Left ventricle myocardium inferior (tissue), 1 donor: ENCODE measurements around the gene UPK2. TPM values are rescaled to one million over a fixed set of nuclear protein-coding genes. Genes with fewer than 3 reads are reported as not detected.

Source experiments
- DNase-seq: peaks from one replicate; pipeline ENCODE4 v3.0.0-alpha.2; 2020
- H3K27ac ChIP-seq: fragments of 200-600 bp; replicated peaks from 2 replicates; pipeline ENCODE4 v1.8.0; 2021
- H3K27me3 ChIP-seq: fragments of 200-600 bp; 2 replicates; pipeline ENCODE4 v1.8.0; 2021; ENCODE audit warnings: low read depth
- H3K36me3 ChIP-seq: fragments of 200-600 bp; 2 replicates; pipeline ENCODE4 v1.8.0; 2021
- H3K4me1 ChIP-seq: fragments of 200-600 bp; 2 replicates; pipeline ENCODE4 v1.8.0; 2021
- H3K4me3 ChIP-seq: fragments of 200-600 bp; 2 replicates; pipeline ENCODE4 v1.8.0; 2021; ENCODE audit warnings: mild to moderate bottlenecking, moderate library complexity
- H3K9me3 ChIP-seq: fragments of 200-600 bp; replicated peaks from 2 replicates; pipeline ENCODE4 v1.8.0; 2021
- intact Hi-C: fragments of 100-400 bp; cut with micrococcal nuclease; formaldehyde crosslinking; loops from one replicate; pipeline ENCODE4 v1.11.0; 2022
- total RNA-seq: library from RNA; stranded (reverse); fragmentation: NEBNext Ultra II Directional; extraction: Animal tissue kit (Norgen Biotek cat#: 25700); gene quantifications from one replicate; pipeline ENCODE4 v1.2.1, GENCODE V29; 2021
- TF ChIP-seq, protein P1 (sequence below): fragments of 200-600 bp; IDR thresholded peaks from 2 replicates; pipeline ENCODE4 v1.8.0; 2021; ENCODE audit warnings: antibody characterized with exemption, mild to moderate bottlenecking, borderline replicate concordance
- donor health status: DM: no; HTN: yes; CAD: no; lungs with severe emphysema.

UPK2 gene
- total RNA-seq, 1 donor from 2014 or later: not detected

DNA sequence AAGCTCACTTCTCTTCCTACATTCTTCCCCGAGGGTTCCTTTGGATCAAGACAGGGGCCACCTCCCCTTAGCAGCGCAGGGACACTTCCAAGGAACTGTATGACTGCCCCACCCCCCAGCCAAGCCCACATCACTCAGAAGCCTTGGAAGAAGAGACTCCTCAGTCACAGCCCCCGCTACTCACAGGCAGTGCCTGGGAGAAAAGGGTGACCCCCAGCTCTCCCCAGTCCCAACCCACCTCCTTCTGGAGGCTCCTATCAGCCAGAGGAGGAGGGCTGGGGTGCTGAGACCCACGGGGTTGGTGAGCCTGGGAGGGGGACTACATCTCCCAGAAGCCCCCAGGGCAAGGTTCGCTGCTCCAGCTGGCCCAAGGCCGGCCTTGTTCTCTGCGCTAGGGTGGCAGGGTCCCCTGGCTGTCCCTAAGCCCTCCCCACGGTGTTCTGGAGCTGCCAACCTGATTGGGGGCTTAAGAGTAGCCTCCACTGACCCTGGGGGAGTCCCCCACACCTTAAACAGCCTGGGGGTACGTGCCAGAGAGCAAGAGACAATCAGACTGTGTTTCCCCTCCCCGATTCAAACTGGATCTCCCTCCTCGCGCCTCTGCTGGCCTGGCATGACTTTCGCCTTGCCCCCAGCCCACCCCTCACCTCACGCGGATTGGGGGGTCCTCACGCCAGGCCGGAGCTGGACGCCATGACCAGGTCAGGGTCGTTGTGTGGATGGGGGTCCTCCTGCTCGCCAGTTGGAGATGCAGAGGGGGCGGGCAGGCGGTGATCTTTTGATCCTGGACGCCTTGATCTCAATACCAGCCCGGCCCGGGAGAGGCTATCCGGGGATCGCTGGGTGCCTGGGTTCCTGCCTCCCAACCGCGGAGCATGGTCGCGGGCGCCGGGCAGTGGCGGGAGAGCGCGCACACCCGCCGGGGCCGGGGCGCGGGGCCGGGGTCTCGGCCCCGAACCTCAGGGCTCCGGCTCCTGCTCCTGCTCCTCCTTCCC is 31.2 kb upstream of the UPK2 start:
- TF ChIP-seq, protein P1, sequence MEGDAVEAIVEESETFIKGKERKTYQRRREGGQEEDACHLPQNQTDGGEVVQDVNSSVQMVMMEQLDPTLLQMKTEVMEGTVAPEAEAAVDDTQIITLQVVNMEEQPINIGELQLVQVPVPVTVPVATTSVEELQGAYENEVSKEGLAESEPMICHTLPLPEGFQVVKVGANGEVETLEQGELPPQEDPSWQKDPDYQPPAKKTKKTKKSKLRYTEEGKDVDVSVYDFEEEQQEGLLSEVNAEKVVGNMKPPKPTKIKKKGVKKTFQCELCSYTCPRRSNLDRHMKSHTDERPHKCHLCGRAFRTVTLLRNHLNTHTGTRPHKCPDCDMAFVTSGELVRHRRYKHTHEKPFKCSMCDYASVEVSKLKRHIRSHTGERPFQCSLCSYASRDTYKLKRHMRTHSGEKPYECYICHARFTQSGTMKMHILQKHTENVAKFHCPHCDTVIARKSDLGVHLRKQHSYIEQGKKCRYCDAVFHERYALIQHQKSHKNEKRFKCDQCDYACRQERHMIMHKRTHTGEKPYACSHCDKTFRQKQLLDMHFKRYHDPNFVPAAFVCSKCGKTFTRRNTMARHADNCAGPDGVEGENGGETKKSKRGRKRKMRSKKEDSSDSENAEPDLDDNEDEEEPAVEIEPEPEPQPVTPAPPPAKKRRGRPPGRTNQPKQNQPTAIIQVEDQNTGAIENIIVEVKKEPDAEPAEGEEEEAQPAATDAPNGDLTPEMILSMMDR: no peak
- Histone ChIP-seq H3K36me3 (no peaks in the 10 kb centered on the region), H3K27ac (peak overlapping the region; percentile 96), H3K4me1 (peaks cover 94% of the 10 kb centered on the region), H3K27me3 (no peaks in the 10 kb centered on the region), H3K4me3 (peak overlapping the region; percentile 99), H3K9me3 (no peaks in the 10 kb centered on the region)
- DNase-seq: peak; percentile 62
- intact Hi-C loops: no loop called here

DNA sequence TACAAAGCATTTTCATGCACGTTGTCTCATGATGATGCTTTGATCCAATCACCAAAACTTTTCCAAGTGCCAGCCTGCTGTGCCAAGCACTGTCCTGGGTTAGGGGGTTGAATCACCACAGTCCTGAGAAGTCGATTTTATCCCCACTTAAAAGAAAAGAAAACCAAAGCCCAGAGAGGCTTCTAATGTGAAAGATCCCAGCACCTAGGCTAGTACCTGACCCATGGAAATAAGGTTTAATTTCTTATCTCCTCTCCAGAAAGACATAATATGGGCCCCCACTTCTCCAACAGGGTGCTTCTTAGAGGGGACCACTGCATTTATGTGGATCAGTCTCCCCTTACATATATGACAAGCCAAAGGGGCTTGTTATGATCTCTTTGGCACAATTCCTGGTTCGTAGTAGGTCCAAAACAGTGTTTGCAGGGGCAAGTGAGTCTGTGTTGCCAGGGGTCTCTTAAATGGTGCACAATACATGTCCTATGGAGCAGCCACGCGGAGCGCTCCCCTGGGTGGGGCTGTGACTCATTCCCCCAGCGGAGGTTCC is 28.5 kb upstream of the UPK2 start:
- H3K4me3 ChIP-seq: peak overlapping the region; percentile 90
- TF ChIP-seq, protein P1: no peak

DNA sequence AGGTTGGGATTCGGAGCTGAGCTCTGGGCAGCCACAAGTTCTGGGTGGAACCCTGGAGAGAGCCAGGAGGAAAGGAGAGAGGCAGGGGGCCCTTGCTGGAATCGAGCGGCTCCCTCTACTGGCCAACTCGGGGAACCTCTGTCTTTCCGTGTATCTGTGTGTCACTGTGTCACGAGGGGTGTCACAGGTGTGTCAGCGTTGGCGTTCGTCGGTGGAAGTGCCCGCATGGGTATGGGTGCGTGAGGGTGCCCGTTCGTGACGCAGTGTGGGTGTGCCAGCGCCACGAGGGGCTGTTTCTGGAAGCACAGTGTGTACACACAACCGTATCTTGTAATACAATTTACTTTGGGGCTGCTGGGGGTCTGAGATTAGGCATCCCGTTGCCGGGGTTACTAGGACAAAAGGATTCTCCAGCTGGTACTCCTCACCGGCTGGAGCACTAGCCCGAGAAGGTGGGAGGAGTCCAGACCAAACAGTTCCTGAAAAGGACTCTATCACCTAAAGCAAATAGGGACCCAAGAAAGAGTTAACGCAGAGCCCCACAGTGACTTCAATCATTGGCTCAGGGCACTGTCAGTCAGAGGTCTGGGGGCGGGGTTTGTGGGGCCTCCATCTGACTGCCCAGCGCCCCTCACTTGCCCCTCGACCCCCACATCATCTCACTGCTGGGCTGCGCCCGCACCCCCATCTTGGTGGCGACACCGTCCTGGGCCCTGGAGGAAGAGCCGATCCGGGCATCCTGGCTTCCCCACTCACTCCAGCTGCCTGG is 27.8 kb upstream of the UPK2 start:
- intact Hi-C loops: no loop called here
- Histone ChIP-seq H3K27ac (peak overlapping the region; percentile 100), H3K36me3 (no peaks in the 10 kb centered on the region), H3K4me1 (peaks cover 74% of the 10 kb centered on the region), H3K27me3 (no peaks in the 10 kb centered on the region), H3K9me3 (no peaks in the 10 kb centered on the region), H3K4me3 (peak overlapping the region; percentile 90)
- DNase-seq: peak; percentile 89
- TF ChIP-seq, protein P1: peak; percentile 97

More for the DNA sequence above, 28.5 kb upstream of the UPK2 start:
- no peaks in the 10 kb centered on the region for H3K9me3 ChIP-seq
- peaks cover 74% of the 10 kb centered on the region for H3K4me1 ChIP-seq
- H3K27ac ChIP-seq: peak overlapping the region; percentile 100
- H3K36me3 ChIP-seq: no peaks in the 10 kb centered on the region
- no peaks in the 10 kb centered on the region for H3K27me3 ChIP-seq
- intact Hi-C loops: loop anchor here (2.0 kb wide), 1 partner anchor 21 kb away; no protein-coding TSS in a partner anchor
- no peak for DNase-seq

DNA sequence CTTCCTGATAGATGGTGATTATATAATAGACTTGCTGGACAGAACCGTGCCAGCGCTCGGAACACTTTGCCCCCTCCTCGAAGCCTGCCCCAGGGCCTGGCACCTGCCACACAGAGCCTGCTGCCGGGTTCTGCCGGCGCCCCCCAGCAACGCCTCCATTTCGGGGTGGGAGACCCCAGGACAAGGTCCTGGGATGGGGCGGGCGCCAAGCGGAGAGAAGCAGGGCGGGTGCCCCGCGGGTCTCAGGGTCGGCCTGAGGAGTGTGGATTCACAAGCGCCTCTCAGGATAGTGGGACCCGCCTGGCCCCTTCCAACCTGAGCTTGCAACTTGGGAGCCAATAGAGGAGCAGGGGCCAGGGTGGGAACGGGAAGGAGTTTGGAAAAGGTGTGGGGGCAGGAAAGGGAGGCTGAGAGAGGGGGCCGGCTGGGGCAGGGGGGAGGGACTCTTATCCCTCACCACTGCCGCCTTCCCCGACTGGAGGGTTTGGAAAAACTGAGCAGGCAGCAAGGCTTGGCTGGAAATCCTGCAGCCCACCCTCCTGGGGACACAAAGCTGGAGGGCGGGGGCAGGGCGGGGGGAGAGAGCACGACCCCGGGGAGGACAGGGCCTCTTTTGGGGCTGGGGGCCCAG is 27.1 kb upstream of the UPK2 start:
- Histone ChIP-seq H3K9me3 (no peaks in the 10 kb centered on the region), H3K4me3 (peak overlapping the region; percentile 90), H3K27ac (peak overlapping the region; percentile 100), H3K27me3 (no peaks in the 10 kb centered on the region), H3K4me1 (peaks cover 74% of the 10 kb centered on the region), H3K36me3 (no peaks in the 10 kb centered on the region)
- TF ChIP-seq, protein P1: peak; percentile 15
- intact Hi-C loops: no loop called here
- DNase-seq: peak; percentile 69
